ENCODE results near the gene XYLT1. TPM values are rescaled to one million over a fixed set of nuclear protein-coding genes. Genes with fewer than 3 reads are reported as not detected.

XYLT1 gene
- total RNA-seq, 3 donors from 2014 or later: 1.9 to 3.1 (median 2.3) TPM

DNA sequence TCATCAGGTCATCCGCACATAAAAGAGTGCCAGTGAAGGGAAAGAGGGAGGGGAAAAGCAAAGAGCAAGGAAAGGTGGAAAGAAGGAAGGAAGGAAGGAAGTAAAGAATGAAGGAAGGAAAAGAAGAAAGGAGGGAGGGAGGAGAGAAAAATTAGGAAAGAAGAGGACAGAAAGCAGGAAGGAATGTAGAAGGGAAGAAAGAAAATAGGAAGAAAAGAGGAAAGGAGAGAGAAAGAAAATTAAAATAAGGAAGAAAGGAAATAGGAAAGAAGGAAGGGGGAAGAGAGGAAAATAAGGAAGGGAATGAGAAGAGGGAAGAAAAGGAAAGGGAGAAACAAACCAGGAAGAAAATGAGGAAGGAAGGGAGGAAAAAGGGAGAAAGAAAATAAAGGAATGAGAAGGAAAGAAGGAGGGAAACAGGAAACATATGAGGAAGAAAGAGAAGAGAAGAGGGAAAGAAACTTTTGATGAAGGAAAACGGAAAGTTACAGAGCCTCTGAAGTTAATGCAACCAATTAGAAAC is 212.6 kb downstream of the XYLT1 start:
- DNase-seq (no peak), ATAC-seq (no peak)
- H3K4me3 Mint-ChIP-seq: no peak overlapping the region
- peaks cover 23% of the 10 kb centered on the region for H3K36me3 Mint-ChIP-seq (ENCODE audit: insufficient read depth)
- peaks cover 22% of the 10 kb centered on the region for H3K4me1 Mint-ChIP-seq (ENCODE audit: low read depth)
- no peaks in the 10 kb centered on the region for H3K27me3 Mint-ChIP-seq (ENCODE audit: low read depth)
- H3K9me3 Mint-ChIP-seq: no peaks in the 10 kb centered on the region

- ATAC-seq: no peak
- Mint-ChIP-seq H3K36me3 (ENCODE audit: insufficient read depth) (peaks cover 23% of the 10 kb centered on the region), H3K4me1 (ENCODE audit: low read depth) (peaks cover 19% of the 10 kb centered on the region), H3K27me3 (ENCODE audit: low read depth) (no peaks in the 10 kb centered on the region), H3K4me3 (no peak overlapping the region), H3K9me3 (no peaks in the 10 kb centered on the region)
- DNase-seq: no peak
Measured at GRCh38 chr16:17257426-17258023, 213.2 kb downstream of the XYLT1 start.

DNA sequence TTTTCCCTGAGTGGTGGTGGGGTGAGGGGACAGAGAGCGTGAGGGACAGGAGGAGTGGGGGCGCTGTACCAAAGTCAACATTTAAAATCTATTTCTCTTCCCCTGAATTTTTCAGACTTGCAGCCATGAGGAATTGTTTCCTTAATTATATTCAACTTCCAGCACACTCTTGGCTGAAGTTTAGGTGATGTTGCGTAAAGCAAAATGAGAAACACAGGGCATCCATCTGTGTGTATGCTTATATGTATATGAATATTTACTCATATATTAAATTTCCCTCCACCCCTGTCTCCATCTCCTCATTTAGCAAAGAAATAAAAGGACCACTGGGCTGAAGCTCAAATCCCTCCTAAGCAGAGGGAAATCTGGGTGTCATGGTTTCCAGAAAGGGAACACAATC is 218.1 kb downstream of the XYLT1 start:
- H3K36me3 Mint-ChIP-seq (ENCODE audit: insufficient read depth): peaks cover 16% of the 10 kb centered on the region
- no peak for ATAC-seq
- no peak for DNase-seq
- peaks cover 4% of the 10 kb centered on the region for H3K4me1 Mint-ChIP-seq (ENCODE audit: low read depth)
- no peak overlapping the region for H3K4me3 Mint-ChIP-seq
- no peaks in the 10 kb centered on the region for H3K9me3 Mint-ChIP-seq
- no peaks in the 10 kb centered on the region for H3K27me3 Mint-ChIP-seq (ENCODE audit: low read depth)

- Mint-ChIP-seq H3K4me1 (ENCODE audit: low read depth) (peaks cover 4% of the 10 kb centered on the region), H3K9me3 (no peaks in the 10 kb centered on the region), H3K4me3 (no peak overlapping the region), H3K36me3 (ENCODE audit: insufficient read depth) (peaks cover 16% of the 10 kb centered on the region), H3K27me3 (ENCODE audit: low read depth) (no peaks in the 10 kb centered on the region)
- ATAC-seq (no peak), DNase-seq (no peak)
Measured at GRCh38 chr16:17252064-17252463, 218.7 kb downstream of the XYLT1 start.

- H3K4me3 Mint-ChIP-seq: no peak overlapping the region
- ATAC-seq (no peak), DNase-seq (no peak)
- peaks cover 6% of the 10 kb centered on the region for H3K4me1 Mint-ChIP-seq (ENCODE audit: low read depth)
- no peaks in the 10 kb centered on the region for H3K27me3 Mint-ChIP-seq (ENCODE audit: low read depth)
- H3K36me3 Mint-ChIP-seq (ENCODE audit: insufficient read depth): peaks cover 14% of the 10 kb centered on the region
- no peaks in the 10 kb centered on the region for H3K9me3 Mint-ChIP-seq
Measured at GRCh38 chr16:17251496-17251895, 219.3 kb downstream of the XYLT1 start.

DNA sequence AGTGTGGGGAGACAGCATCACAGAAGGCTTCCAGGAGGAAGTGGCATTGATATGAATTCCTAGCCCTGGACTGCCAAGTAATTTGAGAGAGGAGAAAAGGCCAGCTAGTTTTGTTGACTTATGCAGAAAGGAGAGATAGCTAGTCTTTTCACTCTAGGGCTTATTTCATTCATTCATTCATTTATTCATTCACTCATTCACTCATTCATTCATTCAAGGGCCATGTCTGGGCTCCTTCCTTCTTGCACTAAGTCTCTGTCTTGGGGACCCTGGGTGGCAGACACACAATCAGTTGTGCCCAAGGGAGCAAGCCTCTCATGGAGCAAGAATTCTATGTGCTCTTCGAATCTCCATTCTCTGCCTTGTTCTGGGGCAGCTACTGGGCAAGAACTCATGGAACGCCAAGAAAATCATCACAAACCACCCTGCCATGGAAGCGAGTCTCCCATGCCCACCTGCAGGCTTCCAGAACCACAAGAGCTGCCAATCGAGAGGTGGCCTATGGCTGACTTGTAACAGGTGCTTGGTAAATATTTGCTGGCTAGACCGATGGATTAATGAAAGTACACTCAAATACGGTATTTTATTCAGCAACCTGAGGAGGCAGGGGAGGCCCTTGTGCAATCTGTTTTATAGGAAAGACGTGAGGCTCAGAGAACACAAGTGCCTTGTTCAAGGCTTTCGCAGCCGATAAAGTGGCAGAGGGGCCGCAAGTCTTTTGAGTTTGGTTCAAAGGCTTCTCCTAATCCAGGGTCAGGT is 223.6 kb downstream of the XYLT1 start:
- no peaks in the 10 kb centered on the region for H3K27me3 Mint-ChIP-seq (ENCODE audit: low read depth)
- ATAC-seq (no peak), DNase-seq (no peak)
- no peaks in the 10 kb centered on the region for H3K9me3 Mint-ChIP-seq
- H3K4me3 Mint-ChIP-seq: no peak overlapping the region
- H3K36me3 Mint-ChIP-seq (ENCODE audit: insufficient read depth): peaks cover 8% of the 10 kb centered on the region
- peaks cover 15% of the 10 kb centered on the region for H3K4me1 Mint-ChIP-seq (ENCODE audit: low read depth)

DNA sequence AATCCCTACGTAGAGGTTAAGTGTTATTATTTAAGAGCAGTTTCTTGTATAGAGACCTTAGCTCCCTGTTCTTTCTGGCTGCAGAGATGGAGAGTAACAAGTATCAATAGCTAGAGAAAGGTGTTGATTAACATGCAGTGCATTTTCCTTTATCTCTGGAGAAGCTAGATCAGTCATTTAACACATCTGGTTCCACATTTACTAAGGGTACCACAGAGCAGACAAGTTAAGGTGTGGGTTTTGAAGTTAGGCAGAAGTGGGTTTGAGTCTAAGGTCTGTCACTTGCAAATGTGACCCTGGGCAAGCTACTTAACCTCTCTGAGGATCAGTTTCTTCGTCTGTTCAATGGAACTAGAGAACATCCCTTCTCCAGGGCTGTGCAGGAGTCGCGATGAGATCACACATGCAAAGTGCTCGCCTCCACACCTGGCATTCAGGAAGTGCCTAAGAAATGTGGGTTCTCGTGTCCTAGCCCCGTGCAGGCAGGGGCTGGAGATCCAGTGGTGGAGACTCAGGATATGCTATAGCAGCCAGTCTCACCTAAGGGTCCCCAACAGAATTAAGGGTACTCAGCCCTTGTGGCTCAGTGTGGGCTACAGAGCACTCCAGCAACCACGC is 224.4 kb downstream of the XYLT1 start:
- DNase-seq: no peak
- Mint-ChIP-seq H3K27me3 (ENCODE audit: low read depth) (no peaks in the 10 kb centered on the region), H3K36me3 (ENCODE audit: insufficient read depth) (peaks cover 11% of the 10 kb centered on the region), H3K9me3 (no peaks in the 10 kb centered on the region), H3K4me1 (ENCODE audit: low read depth) (peaks cover 15% of the 10 kb centered on the region), H3K4me3 (no peak overlapping the region)
- ATAC-seq: no peak

- no peak overlapping the region for H3K4me3 Mint-ChIP-seq
Measured at GRCh38 chr16:17245776-17246175, 225.0 kb downstream of the XYLT1 start.

DNA sequence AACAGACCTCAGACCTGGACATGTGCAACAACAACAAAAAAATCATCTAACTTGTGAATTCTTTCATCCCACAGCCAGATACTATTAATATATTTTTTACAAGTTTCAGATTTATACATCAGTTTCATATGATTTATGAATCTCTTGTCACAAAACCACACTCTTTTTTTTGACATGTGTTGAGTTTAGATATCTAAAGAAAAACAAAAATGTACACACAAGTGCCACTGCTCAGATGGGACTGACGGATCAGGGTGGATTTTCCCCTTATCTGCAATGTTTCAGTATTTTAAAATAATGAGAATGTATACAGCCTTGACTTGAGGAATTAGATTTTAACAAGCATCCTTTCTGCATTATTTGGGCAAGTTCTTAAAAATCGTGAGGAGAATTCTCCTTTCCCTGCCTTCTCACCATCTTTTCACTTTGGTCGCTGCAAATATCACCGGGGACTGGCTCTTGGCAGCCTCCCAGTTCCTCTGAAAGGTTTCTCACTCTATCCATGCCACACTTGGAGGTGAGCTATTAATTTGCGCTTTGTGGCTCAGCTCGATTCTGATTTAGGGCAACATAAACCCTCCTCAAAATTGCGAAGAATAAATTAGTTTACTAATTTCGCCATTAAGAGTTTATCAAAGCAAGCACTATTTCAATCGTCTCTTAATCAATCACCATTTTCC is 225.7 kb downstream of the XYLT1 start:
- Mint-ChIP-seq H3K9me3 (no peaks in the 10 kb centered on the region), H3K4me1 (ENCODE audit: low read depth) (peaks cover 13% of the 10 kb centered on the region), H3K27me3 (ENCODE audit: low read depth) (no peaks in the 10 kb centered on the region), H3K4me3 (no peak overlapping the region), H3K36me3 (ENCODE audit: insufficient read depth) (peaks cover 10% of the 10 kb centered on the region)
- ATAC-seq (no peak), DNase-seq (no peak)

More at GRCh38 chr16:17245776-17246175, 225.0 kb downstream of the XYLT1 start:
- H3K9me3 Mint-ChIP-seq: no peaks in the 10 kb centered on the region
- H3K36me3 Mint-ChIP-seq (ENCODE audit: insufficient read depth): peaks cover 8% of the 10 kb centered on the region
- H3K27me3 Mint-ChIP-seq (ENCODE audit: low read depth): no peaks in the 10 kb centered on the region
- H3K4me1 Mint-ChIP-seq (ENCODE audit: low read depth): peaks cover 13% of the 10 kb centered on the region
- DNase-seq: no peak
- no peak for ATAC-seq

- Mint-ChIP-seq H3K4me3 (no peak overlapping the region), H3K36me3 (ENCODE audit: insufficient read depth) (peaks cover 11% of the 10 kb centered on the region), H3K4me1 (ENCODE audit: low read depth) (peaks cover 29% of the 10 kb centered on the region), H3K9me3 (no peaks in the 10 kb centered on the region), H3K27me3 (ENCODE audit: low read depth) (no peaks in the 10 kb centered on the region)
- no peak for ATAC-seq
- no peak for DNase-seq
Measured at GRCh38 chr16:17241264-17241835, 229.4 kb downstream of the XYLT1 start.

- Mint-ChIP-seq H3K27me3 (ENCODE audit: low read depth) (no peaks in the 10 kb centered on the region), H3K9me3 (no peaks in the 10 kb centered on the region), H3K36me3 (ENCODE audit: insufficient read depth) (peaks cover 11% of the 10 kb centered on the region), H3K4me3 (no peak overlapping the region), H3K4me1 (ENCODE audit: low read depth) (peaks cover 24% of the 10 kb centered on the region)
- ATAC-seq: peak in 1 of 2 donors; percentile 59
- DNase-seq: no peak
Measured at GRCh38 chr16:17238285-17239028, 232.3 kb downstream of the XYLT1 start.

DNA sequence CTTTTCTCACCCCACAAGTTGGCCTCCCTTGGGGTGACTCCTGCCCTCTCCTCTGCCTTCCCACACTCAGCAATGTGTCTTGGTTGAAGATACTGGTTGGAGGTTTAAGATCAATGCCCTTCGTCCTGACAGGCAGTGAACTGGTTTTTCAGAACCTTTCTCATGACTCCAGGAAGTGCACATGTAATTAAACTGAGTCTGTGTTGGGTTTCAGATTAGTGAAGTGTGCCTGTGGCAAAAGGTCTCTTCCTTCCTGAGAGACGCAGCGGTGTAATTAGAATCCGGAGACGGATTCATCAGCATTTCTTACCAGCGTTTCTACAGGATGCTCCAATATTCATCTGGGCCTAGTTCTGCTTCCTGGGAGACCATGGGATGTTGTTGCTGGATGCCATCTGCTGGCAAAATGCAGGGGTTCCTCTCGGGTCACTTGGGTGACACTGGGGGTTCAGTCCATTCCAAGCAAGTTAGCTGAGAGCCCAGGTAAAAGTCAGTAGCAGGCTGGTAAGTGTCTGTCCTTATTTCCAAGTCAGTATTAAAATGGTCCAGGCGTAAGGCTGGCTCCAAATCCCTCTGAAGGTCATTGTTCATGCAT is 233.3 kb downstream of the XYLT1 start:
- no peak for DNase-seq
- ATAC-seq: peak in 1 of 2 donors; percentile 35

DNA sequence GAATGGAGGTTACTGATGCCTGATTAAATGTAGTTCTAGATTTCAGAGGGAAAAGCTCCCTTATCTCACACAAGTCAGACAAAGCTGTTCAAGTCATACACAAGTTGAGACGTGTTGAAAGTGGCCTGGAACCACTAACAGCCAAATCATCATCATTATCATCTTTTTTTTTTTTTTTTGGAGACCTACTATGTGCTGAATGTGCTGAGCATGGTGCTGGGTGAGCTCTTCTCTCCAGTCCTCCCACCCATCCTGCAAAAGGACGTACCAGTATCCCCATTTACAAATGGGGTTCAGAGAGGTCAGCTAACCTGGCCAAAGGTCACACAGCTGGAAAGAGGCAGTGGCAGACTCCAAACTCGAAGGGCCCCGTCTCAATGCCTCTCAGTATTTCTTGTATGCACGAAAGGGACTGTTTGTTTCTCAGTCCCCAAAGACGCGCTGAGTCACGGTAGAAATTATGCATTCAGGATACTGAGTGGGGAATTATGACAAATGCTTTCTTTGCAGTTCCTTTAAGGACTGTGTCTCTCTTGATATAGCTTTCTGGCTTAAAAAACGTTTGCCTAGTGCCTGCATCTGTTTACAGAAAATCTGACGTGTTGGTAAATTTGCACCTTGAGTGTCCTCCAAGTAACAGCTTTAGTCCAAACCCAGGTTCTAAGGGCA is 235.5 kb downstream of the XYLT1 start:
- H3K9me3 Mint-ChIP-seq: no peaks in the 10 kb centered on the region
- no peaks in the 10 kb centered on the region for H3K27me3 Mint-ChIP-seq (ENCODE audit: low read depth)
- no peak for DNase-seq
- ATAC-seq: no peak
- peaks cover 19% of the 10 kb centered on the region for H3K4me1 Mint-ChIP-seq (ENCODE audit: low read depth)
- H3K4me3 Mint-ChIP-seq: no peak overlapping the region
- H3K36me3 Mint-ChIP-seq (ENCODE audit: insufficient read depth): peaks cover 12% of the 10 kb centered on the region

More for the DNA sequence above, 233.3 kb downstream of the XYLT1 start:
- no peak overlapping the region for H3K4me3 Mint-ChIP-seq
- no peaks in the 10 kb centered on the region for H3K9me3 Mint-ChIP-seq
- no peaks in the 10 kb centered on the region for H3K27me3 Mint-ChIP-seq (ENCODE audit: low read depth)
- peaks cover 18% of the 10 kb centered on the region for H3K36me3 Mint-ChIP-seq (ENCODE audit: insufficient read depth)
- peaks cover 19% of the 10 kb centered on the region for H3K4me1 Mint-ChIP-seq (ENCODE audit: low read depth)

Measured in activated T-cell treated with anti-CD3 and anti-CD28 coated beads, Interleukin-2, amount 50 U/mL, for 4 hours (primary cell).